Mammary epithelial cell (primary cell): ENCODE measurements around the gene BMP4.

Source experiments
- CTCF ChIP-seq, 2 donors: IDR thresholded peaks in 1 of 2; conservative IDR thresholded peaks in 1 of 2; 2 replicates each; pipeline ENCODE4 v1.5.1; 2011 to 2012; ENCODE audit warnings: inconsistent platforms in 2 of 2, low read length in 2 of 2, mild to moderate bottlenecking in 2 of 2, control low read depth in 1 of 2, low read depth in 1 of 2; ENCODE audit not compliant: insufficient read depth in 1 of 2; ENCODE audit errors: extremely low read depth in 1 of 2
- EZH2 ChIP-seq: IDR thresholded peaks from 2 replicates; pipeline ENCODE4 v1.6.1; 2012; ENCODE audit warnings: low read length, inconsistent platforms, borderline replicate concordance

DNA sequence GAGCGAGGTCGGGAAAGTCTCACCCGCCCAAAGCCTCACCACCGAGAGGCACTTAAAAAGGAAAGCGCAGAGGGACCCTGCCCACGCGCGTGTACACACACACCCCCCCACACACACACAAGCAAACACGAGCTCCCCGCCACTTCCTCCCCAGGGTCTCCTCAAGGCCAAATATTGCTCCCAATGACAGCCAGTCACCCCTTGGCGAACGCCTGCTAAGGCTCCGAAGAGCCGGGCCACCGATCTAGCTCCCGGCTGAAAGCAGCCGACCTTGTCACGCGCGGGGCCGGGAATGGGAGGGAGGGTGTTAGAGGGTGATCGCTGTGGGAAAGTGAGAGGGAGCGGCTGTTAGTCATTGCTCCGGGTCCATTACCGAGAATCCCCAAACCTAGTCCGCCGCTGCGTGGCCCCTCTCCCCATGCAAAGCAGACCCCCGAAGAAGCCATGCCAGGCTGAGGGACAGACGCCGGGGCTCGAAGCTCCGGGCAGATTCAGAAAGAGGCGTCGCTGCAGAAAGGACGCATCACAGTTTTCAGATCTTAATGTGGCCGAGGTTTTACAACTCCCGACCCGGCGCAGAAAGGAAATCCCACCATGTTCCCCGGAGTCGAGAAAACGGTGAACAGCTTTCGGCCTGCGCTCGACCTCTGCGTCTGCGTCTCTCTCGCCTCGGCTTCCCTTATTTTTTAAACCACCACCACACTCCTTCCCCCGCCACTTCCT lies 2.6 kb downstream of the BMP4 start:
- TF ChIP-seq CTCF (conservative IDR thresholded peaks at IDR 0.05 in 1 of 2, IDR thresholded peaks at IDR 0.05 in 1 of 2; ENCODE audit: extremely low read depth in 1 of 2, insufficient read depth in 1 of 2, low read depth in 1 of 2, low read length in 2 of 2) (no peak), EZH2 (no peak)
